CD4-positive, CD25-positive, alpha-beta regulatory T cell (primary cell): Measurements from ENCODE around the gene NINL. TPM values are rescaled to one million over a fixed set of nuclear protein-coding genes. Genes with fewer than 3 reads are reported as not detected.

Source experiments
- ATAC-seq, 2 donors: fragments of 150-1000 bp; cut with Tn5 transposase; one replicate each; pipeline ENCODE4 v1.10.0; 2021; ENCODE audit warnings: low read depth in 2 of 2, moderate number of reproducible peaks in 2 of 2, moderate library complexity in 1 of 2
- DNase-seq, 3 donors: peaks; one replicate each; pipeline versions ENCODE4 v3.0.0 to v3.0.0-alpha.2; 2012 to 2022; ENCODE audit warnings: mixed read lengths in 1 of 3
- H3K27ac ChIP-seq: one replicate; pipeline ENCODE4 v1.7.0; 2013; ENCODE audit warnings: mild to moderate bottlenecking, low read length; ENCODE audit not compliant: insufficient read depth, poor library complexity, severe bottlenecking
- H3K27me3 ChIP-seq: one replicate; pipeline ENCODE4 v1.7.0; 2013; ENCODE audit warnings: low read length; ENCODE audit not compliant: control insufficient read depth, insufficient read depth
- H3K36me3 ChIP-seq: one replicate; pipeline ENCODE4 v1.7.0; 2013; ENCODE audit warnings: mild to moderate bottlenecking, low read length, moderate library complexity; ENCODE audit not compliant: control insufficient read depth, insufficient read depth
- H3K4me1 ChIP-seq: 2 replicates; pipeline ENCODE4 v1.7.0; 2013; ENCODE audit warnings: mild to moderate bottlenecking, low read length; ENCODE audit not compliant: insufficient read depth, control insufficient read depth, poor library complexity, severe bottlenecking
- H3K4me3 ChIP-seq: one replicate; pipeline ENCODE4 v1.7.0; 2013; ENCODE audit warnings: low read depth, mild to moderate bottlenecking, low read length, moderate library complexity
- H3K9me3 ChIP-seq, 2 experiments: 1 replicate in 1 of 2; 2 replicates in 1 of 2; pipeline ENCODE4 v1.7.0; 2013; ENCODE audit warnings: low read length in 2 of 2, mild to moderate bottlenecking in 1 of 2, moderate library complexity in 1 of 2; ENCODE audit not compliant: control insufficient read depth in 2 of 2
- H3K27ac Mint-ChIP-seq, 3 donors: one replicate each; pipeline ENCODE4 v1.8.0; 2020 to 2022; ENCODE audit warnings: mild to moderate bottlenecking in 3 of 3, mixed read lengths in 3 of 3, moderate library complexity in 2 of 3
- H3K27me3 Mint-ChIP-seq: one replicate; pipeline ENCODE4 v1.8.0; 2022; ENCODE audit warnings: mild to moderate bottlenecking, mixed read lengths
- H3K36me3 Mint-ChIP-seq: one replicate; pipeline ENCODE4 v1.8.0; 2020; ENCODE audit warnings: mixed read lengths
- H3K4me1 Mint-ChIP-seq, 4 donors: one replicate each; pipeline ENCODE4 v1.8.0; 2020 to 2022; ENCODE audit warnings: mixed read lengths in 4 of 4, mild to moderate bottlenecking in 1 of 4
- H3K4me3 Mint-ChIP-seq, 4 donors: one replicate each; pipeline ENCODE4 v1.8.0; 2020 to 2022; ENCODE audit warnings: mild to moderate bottlenecking in 4 of 4, mixed read lengths in 4 of 4, moderate library complexity in 3 of 4
- H3K9me3 Mint-ChIP-seq, 7 donors: one replicate each; pipeline ENCODE4 v1.8.0; 2020 to 2022; ENCODE audit warnings: mixed read lengths in 7 of 7, mild to moderate bottlenecking in 3 of 7, moderate library complexity in 2 of 7
- polyA plus RNA-seq, 4 donors: library from polyadenylated mRNA; unstranded; fragments of 300-500 nt; fragmentation: Illumina TruSeq; gene quantifications; one replicate each; pipeline ENCODE4 v1.2.3, GENCODE V29; 2021
- total RNA-seq: library from RNA; stranded (reverse); gene quantifications from one replicate; pipeline ENCODE4 v1.2.3, GENCODE V29; 2022

The NINL gene
- total and polyA plus RNA-seq, 5 donors from 2014 or later: 0.39 to 0.42 TPM; not detected in 3

- no peaks in the 10 kb centered on the region for H3K36me3 ChIP-seq
- Mint-ChIP-seq H3K4me3 (no peak overlapping the region), H3K36me3 (peaks cover 2% of the 10 kb centered on the region), H3K27ac (no peak overlapping the region), H3K9me3 (peaks cover 0 to 7% (median 0%) of the 10 kb centered on the region in 7 donors), H3K27me3 (no peaks in the 10 kb centered on the region), H3K4me1 (no peaks in the 10 kb centered on the region)
- ATAC-seq (no peak), DNase-seq (no peak)
- no peak overlapping the region for H3K27ac ChIP-seq
- no peak overlapping the region for H3K4me3 ChIP-seq
- no peaks in the 10 kb centered on the region for H3K9me3 ChIP-seq
- H3K4me1 ChIP-seq: no peaks in the 10 kb centered on the region
- H3K27me3 ChIP-seq: no peaks in the 10 kb centered on the region
These were observed 133.0 kb downstream of the NINL start for GRCh38 chr20:25452333-25452732.

- Histone ChIP-seq H3K4me1 (no peaks in the 10 kb centered on the region), H3K4me3 (no peak overlapping the region), H3K9me3 (no peaks in the 10 kb centered on the region), H3K27ac (no peak overlapping the region), H3K36me3 (no peaks in the 10 kb centered on the region), H3K27me3 (no peaks in the 10 kb centered on the region)
- H3K36me3 Mint-ChIP-seq: peaks cover 13% of the 10 kb centered on the region
- H3K4me1 Mint-ChIP-seq: peaks cover 0 to 7% (median 2%) of the 10 kb centered on the region in 4 donors
- H3K27ac Mint-ChIP-seq: no peak overlapping the region
- DNase-seq: no peak
- H3K4me3 Mint-ChIP-seq: no peak overlapping the region
- H3K9me3 Mint-ChIP-seq: peaks cover 0 to 11% (median 0%) of the 10 kb centered on the region in 7 donors
- ATAC-seq: no peak
- H3K27me3 Mint-ChIP-seq: no peaks in the 10 kb centered on the region
These were observed 137.7 kb downstream of the NINL start for GRCh38 chr20:25447671-25448070.

- no peak for DNase-seq
- ATAC-seq: no peak
- H3K27me3 Mint-ChIP-seq: no peaks in the 10 kb centered on the region
- no peak overlapping the region for H3K27ac ChIP-seq
- peaks cover 0 to 11% (median 0%) of the 10 kb centered on the region in 7 donors for H3K9me3 Mint-ChIP-seq
- H3K36me3 ChIP-seq: no peaks in the 10 kb centered on the region
- H3K4me1 ChIP-seq: no peaks in the 10 kb centered on the region
- H3K4me3 Mint-ChIP-seq: no peak overlapping the region
- peaks cover 13% of the 10 kb centered on the region for H3K36me3 Mint-ChIP-seq
- peak overlapping the region in 1 of 3 donors; percentile 73 for H3K27ac Mint-ChIP-seq
- H3K27me3 ChIP-seq: no peaks in the 10 kb centered on the region
- peaks cover 0 to 7% (median 2%) of the 10 kb centered on the region in 4 donors for H3K4me1 Mint-ChIP-seq
- no peak overlapping the region for H3K4me3 ChIP-seq
- H3K9me3 ChIP-seq: no peaks in the 10 kb centered on the region
These were observed 140.8 kb downstream of the NINL start for GRCh38 chr20:25444556-25444955.

GRCh38 chr20:25439328-25439727, 146.0 kb downstream of the NINL start:
- Histone ChIP-seq H3K4me1 (no peaks in the 10 kb centered on the region), H3K36me3 (no peaks in the 10 kb centered on the region), H3K4me3 (no peak overlapping the region), H3K27me3 (no peaks in the 10 kb centered on the region), H3K27ac (no peak overlapping the region), H3K9me3 (no peaks in the 10 kb centered on the region)
- peaks cover 0 to 3% (median 0%) of the 10 kb centered on the region in 4 donors for H3K4me1 Mint-ChIP-seq
- H3K4me3 Mint-ChIP-seq: no peak overlapping the region
- no peak for ATAC-seq
- no peaks in the 10 kb centered on the region for H3K9me3 Mint-ChIP-seq
- H3K27ac Mint-ChIP-seq: no peak overlapping the region
- no peaks in the 10 kb centered on the region for H3K27me3 Mint-ChIP-seq
- DNase-seq: no peak
- H3K36me3 Mint-ChIP-seq: no peaks in the 10 kb centered on the region

GRCh38 chr20:25437153-25437581, 148.2 kb downstream of the NINL start:
- Histone ChIP-seq H3K9me3 (no peaks in the 10 kb centered on the region), H3K27me3 (no peaks in the 10 kb centered on the region), H3K4me1 (no peaks in the 10 kb centered on the region), H3K36me3 (no peaks in the 10 kb centered on the region), H3K4me3 (no peak overlapping the region), H3K27ac (no peak overlapping the region)
- no peaks in the 10 kb centered on the region for H3K9me3 Mint-ChIP-seq
- H3K27me3 Mint-ChIP-seq: no peaks in the 10 kb centered on the region
- no peak overlapping the region for H3K27ac Mint-ChIP-seq
- no peak overlapping the region for H3K4me3 Mint-ChIP-seq
- no peak for ATAC-seq
- H3K36me3 Mint-ChIP-seq: no peaks in the 10 kb centered on the region
- DNase-seq: no peak
- peaks cover 0 to 3% (median 0%) of the 10 kb centered on the region in 4 donors for H3K4me1 Mint-ChIP-seq

GRCh38 chr20:25424536-25424935, 160.8 kb downstream of the NINL start:
- DNase-seq: no peak
- Histone ChIP-seq H3K27me3 (no peaks in the 10 kb centered on the region), H3K9me3 (no peaks in the 10 kb centered on the region), H3K4me1 (peaks cover 9% of the 10 kb centered on the region), H3K36me3 (no peaks in the 10 kb centered on the region), H3K4me3 (no peak overlapping the region), H3K27ac (no peak overlapping the region)
- Mint-ChIP-seq H3K9me3 (no peaks in the 10 kb centered on the region), H3K36me3 (peaks cover 4% of the 10 kb centered on the region), H3K27me3 (no peaks in the 10 kb centered on the region), H3K4me1 (peaks cover 1 to 22% (median 7%) of the 10 kb centered on the region in 4 donors), H3K4me3 (no peak overlapping the region), H3K27ac (no peak overlapping the region)
- ATAC-seq: no peak

- H3K9me3 Mint-ChIP-seq: no peaks in the 10 kb centered on the region
- no peak overlapping the region for H3K27ac Mint-ChIP-seq
- peaks cover 9% of the 10 kb centered on the region for H3K4me1 ChIP-seq
- ATAC-seq: no peak
- no peak overlapping the region for H3K27ac ChIP-seq
- H3K27me3 Mint-ChIP-seq: no peaks in the 10 kb centered on the region
- no peaks in the 10 kb centered on the region for H3K36me3 Mint-ChIP-seq
- H3K4me3 ChIP-seq: no peak overlapping the region
- no peaks in the 10 kb centered on the region for H3K36me3 ChIP-seq
- no peaks in the 10 kb centered on the region for H3K9me3 ChIP-seq
- peaks cover 1 to 22% (median 7%) of the 10 kb centered on the region in 4 donors for H3K4me1 Mint-ChIP-seq
- H3K4me3 Mint-ChIP-seq: no peak overlapping the region
- DNase-seq: no peak
- no peaks in the 10 kb centered on the region for H3K27me3 ChIP-seq
These were observed 163.3 kb downstream of the NINL start for GRCh38 chr20:25422032-25422431.

- peaks cover 1 to 21% (median 6%) of the 10 kb centered on the region in 4 donors for H3K4me1 Mint-ChIP-seq
- H3K36me3 Mint-ChIP-seq: no peaks in the 10 kb centered on the region
- DNase-seq (no peak), ATAC-seq (no peak)
- H3K4me1 ChIP-seq: peaks cover 9% of the 10 kb centered on the region
- no peaks in the 10 kb centered on the region for H3K36me3 ChIP-seq
- no peaks in the 10 kb centered on the region for H3K9me3 ChIP-seq
- H3K27me3 ChIP-seq: no peaks in the 10 kb centered on the region
- no peaks in the 10 kb centered on the region for H3K27me3 Mint-ChIP-seq
- H3K27ac Mint-ChIP-seq: no peak overlapping the region
- no peaks in the 10 kb centered on the region for H3K9me3 Mint-ChIP-seq
- no peak overlapping the region for H3K27ac ChIP-seq
- no peak overlapping the region for H3K4me3 ChIP-seq
- H3K4me3 Mint-ChIP-seq: no peak overlapping the region
These were observed 164.2 kb downstream of the NINL start for GRCh38 chr20:25421102-25421501.
